Measurements from ENCODE around the gene DRC7.

- TF ChIP-seq EZH2 (IDR thresholded peaks at IDR 0.05), result no peak
- no peak for TF ChIP-seq POLR2AphosphoS5 (IDR thresholded peaks at IDR 0.05; ENCODE audit: borderline replicate concordance, low read depth, low read length)
Measured at GRCh38 chr16:57761301-57761700, 66.7 kb downstream of the DRC7 start.
